NCI-H2029 (cell line): ENCODE results near the gene CFAP161.
"Not testable (repeated sequence)": the region's sequence is repeated elsewhere in the genome, so short reads cannot be mapped to it uniquely, and the experiment has no call there.

Experiments used
- DNase-seq: peaks from one replicate; lab custom pipeline; 2025; lab: John Stamatoyannopoulos, UW

CFAP161 gene

GRCh38 chr15:81107889-81108288 is 26.2 kb upstream of the CFAP161 start:
- no peak for DNase-seq

GRCh38 chr15:81108427-81108826 is 25.6 kb upstream of the CFAP161 start:
- no peak for DNase-seq

- no peak for DNase-seq
Measured at GRCh38 chr15:81111018-81111417, 23.1 kb upstream of the CFAP161 start.

- no peak for DNase-seq
Measured at GRCh38 chr15:81111510-81112470, 22.3 kb upstream of the CFAP161 start.

GRCh38 chr15:81113204-81113657 is 20.8 kb upstream of the CFAP161 start:
- DNase-seq: no peak

GRCh38 chr15:81113861-81114291 is 20.2 kb upstream of the CFAP161 start:
- no peak for DNase-seq

GRCh38 chr15:81115054-81115939 is 18.8 kb upstream of the CFAP161 start:
- no peak for DNase-seq

- DNase-seq: no peak
Measured at GRCh38 chr15:81117136-81117535, 16.9 kb upstream of the CFAP161 start.

- DNase-seq: no peak
Measured at GRCh38 chr15:81117581-81117980, 16.5 kb upstream of the CFAP161 start.

GRCh38 chr15:81118361-81118760 is 15.7 kb upstream of the CFAP161 start:
- no peak for DNase-seq

GRCh38 chr15:81120069-81120468 is 14.0 kb upstream of the CFAP161 start:
- DNase-seq: no peak

GRCh38 chr15:81126892-81127291 is 7.2 kb upstream of the CFAP161 start:
- DNase-seq: no peak

- not testable (repeated sequence) for DNase-seq
Measured at GRCh38 chr15:81141478-81141877, 7.4 kb downstream of the CFAP161 start.

- DNase-seq: no peak
Measured at GRCh38 chr15:81146006-81146405, 11.9 kb downstream of the CFAP161 start.

GRCh38 chr15:81146466-81146865 is 12.4 kb downstream of the CFAP161 start:
- DNase-seq: no peak

- DNase-seq: no peak
Measured at GRCh38 chr15:81151389-81151788, 17.3 kb downstream of the CFAP161 start.

GRCh38 chr15:81152339-81152738 is 18.3 kb downstream of the CFAP161 start:
- DNase-seq: no peak

GRCh38 chr15:81152799-81153198 is 18.7 kb downstream of the CFAP161 start:
- DNase-seq: no peak

GRCh38 chr15:81155375-81156218 is 21.5 kb downstream of the CFAP161 start:
- DNase-seq: no peak

GRCh38 chr15:81156324-81156723 is 22.3 kb downstream of the CFAP161 start:
- no peak for DNase-seq

GRCh38 chr15:81157195-81157938 is 23.3 kb downstream of the CFAP161 start:
- no peak for DNase-seq
